CD14-positive monocyte (primary cell): ENCODE measurements around the gene NCOA6. TPM values are rescaled to one million over a fixed set of nuclear protein-coding genes. Genes with fewer than 3 reads are reported as not detected.

ENCODE experiments used
- DNase-seq, 3 donors: peaks; one replicate each; pipeline ENCODE4 v3.0.0-alpha.2; 2011 to 2022
- H2AFZ ChIP-seq: 2 replicates; pipeline ENCODE4 v1.6.0; 2012; ENCODE audit warnings: mild to moderate bottlenecking, low read depth, low read length, inconsistent platforms; ENCODE audit not compliant: insufficient read depth, poor library complexity, severe bottlenecking
- H3K27ac ChIP-seq, 2 donors: 1 replicate in 1 of 2; 2 replicates in 1 of 2; pipeline ENCODE4 v1.5.1; 2012 to 2013; ENCODE audit warnings: low read length in 2 of 2, control low read depth in 1 of 2, inconsistent platforms in 1 of 2, low read depth in 1 of 2, mild to moderate bottlenecking in 1 of 2
- H3K27me3 ChIP-seq, 2 donors: one replicate each; pipeline versions ENCODE4 v1.6.0 to v1.6.1; 2011 to 2013; ENCODE audit warnings: low read length in 2 of 2; ENCODE audit not compliant: control insufficient read depth in 2 of 2, insufficient read depth in 2 of 2
- H3K36me3 ChIP-seq, 2 donors: replicated peaks in 1 of 2; 1 replicate in 1 of 2; 2 replicates in 1 of 2; pipeline versions ENCODE4 v1.5.1 to v1.6.1; 2012 to 2013; ENCODE audit warnings: low read length in 2 of 2, control low read depth in 1 of 2, inconsistent platforms in 1 of 2, mild to moderate bottlenecking in 1 of 2; ENCODE audit not compliant: insufficient read depth in 2 of 2, control insufficient read depth in 1 of 2
- H3K4me1 ChIP-seq, 2 donors: 1 replicate in 1 of 2; 2 replicates in 1 of 2; pipeline versions ENCODE4 v1.5.1 to v1.6.1; 2012 to 2013; ENCODE audit warnings: low read length in 2 of 2, control low read depth in 1 of 2, inconsistent platforms in 1 of 2, mild to moderate bottlenecking in 1 of 2, moderate library complexity in 1 of 2; ENCODE audit not compliant: insufficient read depth in 2 of 2, control insufficient read depth in 1 of 2
- H3K4me2 ChIP-seq: replicated peaks from 2 replicates; pipeline ENCODE3; 2012; ENCODE audit warnings: low read length, moderate library complexity, mild to moderate bottlenecking; ENCODE audit not compliant: poor library complexity, severe bottlenecking; ENCODE audit errors: extremely low read depth
- H3K4me3 ChIP-seq, 3 experiments: fragments of 200-600 bp in 1 of 3; sonication (generic) in 1 of 3; replicated peaks in 1 of 3; 1 replicate in 2 of 3; 2 replicates in 1 of 3; pipeline ENCODE4 v1.5.1; 2011 to 2013; ENCODE audit warnings: low read length in 3 of 3, mild to moderate bottlenecking in 3 of 3, control low read depth in 2 of 3, low read depth in 2 of 3, inconsistent platforms in 1 of 3, moderate library complexity in 1 of 3
- H3K79me2 ChIP-seq: 2 replicates; pipeline ENCODE4 v1.6.0; 2012; ENCODE audit warnings: mild to moderate bottlenecking, control low read depth, inconsistent platforms, low read length, moderate library complexity; ENCODE audit not compliant: insufficient read depth
- H3K9ac ChIP-seq: 2 replicates; pipeline ENCODE4 v1.6.0; 2017; ENCODE audit warnings: low read length, mild to moderate bottlenecking; ENCODE audit not compliant: insufficient read depth, poor library complexity, severe bottlenecking
- H3K9me3 ChIP-seq, 2 donors: replicated peaks in 1 of 2; 1 replicate in 1 of 2; 2 replicates in 1 of 2; pipeline versions ENCODE4 v1.5.1 to v1.6.1; 2012 to 2013; ENCODE audit warnings: low read length in 2 of 2, control low read depth in 1 of 2; ENCODE audit not compliant: control insufficient read depth in 1 of 2, insufficient read depth in 1 of 2
- H4K20me1 ChIP-seq: 2 replicates; pipeline ENCODE4 v1.6.0; 2012; ENCODE audit warnings: mild to moderate bottlenecking, low read length, control low read depth, moderate library complexity; ENCODE audit not compliant: insufficient read depth
- H3K27ac Mint-ChIP-seq, 7 donors: one replicate each; pipeline ENCODE4 v1.8.0; 2020; ENCODE audit warnings: mild to moderate bottlenecking in 7 of 7, mixed read lengths in 7 of 7, moderate library complexity in 6 of 7, inconsistent platforms in 2 of 7
- H3K27me3 Mint-ChIP-seq, 3 donors: one replicate each; pipeline ENCODE4 v1.8.0; 2021 to 2022; ENCODE audit warnings: low read depth in 3 of 3, mild to moderate bottlenecking in 3 of 3, mixed read lengths in 3 of 3, moderate library complexity in 3 of 3, inconsistent platforms in 1 of 3
- H3K36me3 Mint-ChIP-seq, 2 donors: one replicate each; pipeline ENCODE4 v1.8.0; 2020; ENCODE audit warnings: mixed read lengths in 2 of 2, inconsistent platforms in 1 of 2, mild to moderate bottlenecking in 1 of 2
- H3K4me1 Mint-ChIP-seq: one replicate; pipeline ENCODE4 v1.8.0; 2020; ENCODE audit warnings: mild to moderate bottlenecking, mixed read lengths
- H3K4me3 Mint-ChIP-seq, 2 donors: one replicate each; pipeline ENCODE4 v1.8.0; 2020; ENCODE audit warnings: mild to moderate bottlenecking in 2 of 2, mixed read lengths in 2 of 2, moderate library complexity in 1 of 2
- H3K9me3 Mint-ChIP-seq, 7 donors: one replicate each; pipeline ENCODE4 v1.8.0; 2020 to 2022; ENCODE audit warnings: mixed read lengths in 7 of 7, mild to moderate bottlenecking in 6 of 7, moderate library complexity in 6 of 7, inconsistent platforms in 2 of 7
- WGBS: methylation state at CpG from one replicate; pipeline ENCODE4 v1.1.5; 2013; ENCODE audit warnings: missing lambda C conversion rate; ENCODE audit not compliant: insufficient coverage; 5-methylcytosine and 5-hydroxymethylcytosine counted together
- intact Hi-C, 2 donors: fragments of 100-400 bp; cut with micrococcal nuclease; formaldehyde crosslinking; loops; one replicate each; pipeline versions ENCODE4 v1.15.0 to v1.15.1; 2023
- polyA minus RNA-seq: library from RNA; depleted of rRNA, polyadenylated mRNA; stranded (reverse); fragments of >200 nt; gene quantifications from 2 replicates; pipeline ENCODE4 v1.2.3, GENCODE V29; 2012
- polyA plus RNA-seq, 3 donors: library from polyadenylated mRNA; depleted of rRNA in 1 of 3; unstranded in 2 of 3; stranded (reverse) in 1 of 3; fragments of 300-500 nt in 2 of 3; fragments of >200 nt in 1 of 3; fragmentation: Illumina TruSeq in 2 of 3; gene quantifications; 1 replicate in 2 of 3; 2 replicates in 1 of 3; pipeline ENCODE4 v1.2.3, GENCODE V29; 2012 to 2021
- total RNA-seq, 12 experiments: library from RNA in 1 of 12; stranded (reverse) in 1 of 12; fragments of 120-200 nt in 1 of 12; gene quantifications; one replicate each; pipeline ENCODE4 v1.2.4 and lab custom pipeline; 2013 to 2026; ENCODE audit warnings: mixed read lengths in 6 of 12, inconsistent platforms in 1 of 12
- TF ChIP-seq, protein P1 (sequence below): fragments of 200-600 bp; IDR thresholded peaks from one replicate; pipeline ENCODE4 v1.8.0; 2022; ENCODE audit warnings: antibody characterized with exemption, mild to moderate bottlenecking

The NCOA6 gene
- total RNA-seq (2013): 8.0 TPM
- polyA plus RNA-seq: 10 to 100 TPM in 1 of 3 donors, 1 to 10 TPM in 2; 2.8 to 19.0 (median 3.9) TPM
- 8.5 and 14.3 TPM in 2 replicates for polyA minus RNA-seq
- total RNA-seq (lab: John Stamatoyannopoulos, UW): 16.2 to 95.2 (median 25.4) reads per million in 11 experiments

DNA sequence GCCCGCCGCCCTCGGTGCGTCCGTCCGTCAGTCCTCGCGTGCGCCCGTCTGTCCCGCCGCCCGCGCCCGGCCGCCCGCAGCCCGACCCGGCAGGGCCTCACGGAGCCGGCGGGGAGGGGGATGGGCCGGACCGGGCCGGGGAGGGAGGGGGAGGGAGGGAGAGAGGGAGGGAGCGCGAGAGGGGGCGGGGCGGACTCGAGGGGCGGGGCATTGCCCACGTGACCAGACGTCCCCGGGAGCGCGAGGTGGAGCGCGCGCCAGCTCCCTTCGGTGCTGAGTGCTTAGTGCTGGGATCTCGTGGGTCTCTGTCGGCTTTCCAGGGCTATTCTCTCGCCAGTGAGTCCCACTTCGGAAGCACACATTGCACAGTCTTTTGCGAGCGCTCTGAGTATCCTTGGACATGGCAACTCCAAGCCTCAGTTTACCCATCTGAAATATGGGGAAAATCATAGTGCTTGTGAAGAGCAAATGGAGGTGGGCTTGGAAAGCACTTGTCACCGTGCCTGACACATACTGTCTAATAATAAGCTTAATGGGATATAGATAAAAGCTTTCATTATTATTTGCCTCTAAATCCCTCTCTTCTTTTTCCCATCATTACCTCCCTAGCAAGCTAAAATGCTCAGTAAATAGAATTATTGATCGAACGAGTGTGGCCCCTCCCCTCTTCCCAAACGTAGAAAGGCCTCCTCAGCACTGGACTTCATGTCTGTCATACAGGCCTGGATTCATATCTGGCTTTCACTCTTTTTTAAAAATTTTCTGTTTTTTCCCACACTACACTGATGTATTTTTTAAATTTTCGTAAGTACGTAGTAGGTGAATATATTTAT lies at the start of gene NCOA6:
NCOA6 (minus strand) TSS at position 122 of the 833 bp plus-strand sequence. CDS start 43,296 bp downstream, outside the sequence.
- peaks cover 46% of the 10 kb centered on the region for H3K79me2 ChIP-seq
- peak within 1 kb of the TSS; percentile 71 to 87 for H3K27ac ChIP-seq
- DNase-seq: peak; percentile 74 to 86 (median 81)
- peak within 1 kb of the TSS; percentile 85 for H3K9ac ChIP-seq
- no peaks in the 10 kb centered on the region for H3K27me3 ChIP-seq
- 6% methylated on average over 29 of the region's 52 CpGs for WGBS
- TF ChIP-seq, protein P1, sequence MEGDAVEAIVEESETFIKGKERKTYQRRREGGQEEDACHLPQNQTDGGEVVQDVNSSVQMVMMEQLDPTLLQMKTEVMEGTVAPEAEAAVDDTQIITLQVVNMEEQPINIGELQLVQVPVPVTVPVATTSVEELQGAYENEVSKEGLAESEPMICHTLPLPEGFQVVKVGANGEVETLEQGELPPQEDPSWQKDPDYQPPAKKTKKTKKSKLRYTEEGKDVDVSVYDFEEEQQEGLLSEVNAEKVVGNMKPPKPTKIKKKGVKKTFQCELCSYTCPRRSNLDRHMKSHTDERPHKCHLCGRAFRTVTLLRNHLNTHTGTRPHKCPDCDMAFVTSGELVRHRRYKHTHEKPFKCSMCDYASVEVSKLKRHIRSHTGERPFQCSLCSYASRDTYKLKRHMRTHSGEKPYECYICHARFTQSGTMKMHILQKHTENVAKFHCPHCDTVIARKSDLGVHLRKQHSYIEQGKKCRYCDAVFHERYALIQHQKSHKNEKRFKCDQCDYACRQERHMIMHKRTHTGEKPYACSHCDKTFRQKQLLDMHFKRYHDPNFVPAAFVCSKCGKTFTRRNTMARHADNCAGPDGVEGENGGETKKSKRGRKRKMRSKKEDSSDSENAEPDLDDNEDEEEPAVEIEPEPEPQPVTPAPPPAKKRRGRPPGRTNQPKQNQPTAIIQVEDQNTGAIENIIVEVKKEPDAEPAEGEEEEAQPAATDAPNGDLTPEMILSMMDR: no peak
- Mint-ChIP-seq H3K36me3 (peaks cover 3 to 4% of the 10 kb centered on the region in 2 donors), H3K4me3 (peak within 1 kb of the TSS; percentile 96 to 99), H3K4me1 (peaks cover 38% of the 10 kb centered on the region), H3K27ac (peak within 1 kb of the TSS; percentile 89 to 96 (median 93)), H3K9me3 (peaks cover 0 to 3% (median 0%) of the 10 kb centered on the region in 7 donors), H3K27me3 (peaks cover 1 to 5% (median 2%) of the 10 kb centered on the region in 3 donors)
- peaks cover 18 to 21% of the 10 kb centered on the region in 2 donors for H3K4me1 ChIP-seq
- peak within 1 kb of the TSS; percentile 86 for H2AFZ ChIP-seq
- H3K4me3 ChIP-seq: peak within 1 kb of the TSS; percentile 93 to 97 (median 95)
- peaks cover 40% of the 10 kb centered on the region for H4K20me1 ChIP-seq
- no peaks in the 10 kb centered on the region for H3K9me3 ChIP-seq
- peak within 1 kb of the TSS; percentile 94 for H3K4me2 ChIP-seq
- no peaks in the 10 kb centered on the region for H3K36me3 ChIP-seq
- intact Hi-C loops: loop anchor here in 1 of 2 donors (5.0 kb wide), 1 partner anchor 132 kb away; the partner anchor contains the start of genes GSS and MYH7B

DNA sequence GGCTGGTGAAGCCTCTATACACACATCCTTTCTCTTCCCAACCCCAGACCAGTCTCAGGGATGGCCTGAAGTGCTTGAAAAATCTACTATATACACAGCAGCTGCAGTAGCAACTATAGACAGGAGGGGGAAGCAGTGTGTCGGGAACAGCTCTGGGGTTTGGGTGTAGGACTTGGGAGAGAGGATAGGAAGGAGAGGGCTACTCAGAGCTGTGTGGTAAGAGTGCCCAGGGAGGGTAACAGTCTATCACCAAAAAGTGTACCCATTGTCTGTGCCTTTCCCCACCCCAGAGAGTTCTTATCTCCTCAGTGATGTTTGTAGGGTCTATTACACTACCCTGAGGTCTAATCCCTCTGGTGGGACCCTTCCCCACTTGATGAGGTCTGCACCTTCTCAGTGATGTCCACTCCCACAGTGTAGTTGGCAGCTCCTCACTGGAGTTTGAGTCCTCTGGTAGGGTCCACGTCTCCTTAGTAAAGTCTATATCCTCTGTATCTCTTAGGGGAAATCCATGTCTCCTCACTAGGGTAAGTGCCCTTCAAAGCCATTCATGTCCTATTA lies 48.7 kb upstream of the NCOA6 start:
- no peak overlapping the region for H3K9ac ChIP-seq
- H3K27me3 ChIP-seq: no peaks in the 10 kb centered on the region
- H3K9me3 ChIP-seq: no peaks in the 10 kb centered on the region
- Mint-ChIP-seq H3K27ac (peak overlapping the region; percentile 99 to 100 (median 100)), H3K4me3 (peak overlapping the region; percentile 60 to 69), H3K4me1 (peaks cover 61% of the 10 kb centered on the region), H3K9me3 (peaks cover 0 to 2% (median 0%) of the 10 kb centered on the region in 7 donors), H3K27me3 (peaks cover 1 to 13% (median 9%) of the 10 kb centered on the region in 3 donors), H3K36me3 (peaks cover 2 to 3% of the 10 kb centered on the region in 2 donors)
- no peak overlapping the region for H3K4me3 ChIP-seq
- H3K4me2 ChIP-seq: peak overlapping the region; percentile 77
- H3K27ac ChIP-seq: peak overlapping the region; percentile 94 to 99
- no peaks in the 10 kb centered on the region for H4K20me1 ChIP-seq
- intact Hi-C loops: loop anchor here in 1 of 2 donors (1.0 to 5.0 kb wide), 4 partner anchors 42 to 333 kb away; partner anchors contain the start of genes GSS, MYH7B and TRPC4AP
- H3K79me2 ChIP-seq: peaks cover 24% of the 10 kb centered on the region
- H3K36me3 ChIP-seq: no peaks in the 10 kb centered on the region
- WGBS: no CpG with 5 or more reads among the region's 2 CpGs
- TF ChIP-seq, protein P1: peak; percentile 85
- H2AFZ ChIP-seq: peak overlapping the region; percentile 49
- H3K4me1 ChIP-seq: peaks cover 50 to 51% of the 10 kb centered on the region in 2 donors
- peak; percentile 72 to 84 (median 81) for DNase-seq
